DND-41 (cell line): ENCODE measurements around the gene IFT74.

ENCODE experiments used
- EZH2 ChIP-seq: IDR thresholded peaks from 3 replicates; pipeline ENCODE4 v1.6.1; 2012; ENCODE audit warnings: borderline replicate concordance, low read depth, mild to moderate bottlenecking, moderate library complexity, low read length, inconsistent platforms; ENCODE audit not compliant: severe bottlenecking
- TF ChIP-seq, protein P1 (sequence below): IDR thresholded peaks from 2 replicates; pipeline ENCODE4 v1.5.1; 2012; ENCODE audit warnings: borderline replicate concordance, low read length, moderate library complexity, mild to moderate bottlenecking; ENCODE audit not compliant: poor library complexity, severe bottlenecking; ENCODE audit errors: extremely low read depth

- TF ChIP-seq, protein P1, sequence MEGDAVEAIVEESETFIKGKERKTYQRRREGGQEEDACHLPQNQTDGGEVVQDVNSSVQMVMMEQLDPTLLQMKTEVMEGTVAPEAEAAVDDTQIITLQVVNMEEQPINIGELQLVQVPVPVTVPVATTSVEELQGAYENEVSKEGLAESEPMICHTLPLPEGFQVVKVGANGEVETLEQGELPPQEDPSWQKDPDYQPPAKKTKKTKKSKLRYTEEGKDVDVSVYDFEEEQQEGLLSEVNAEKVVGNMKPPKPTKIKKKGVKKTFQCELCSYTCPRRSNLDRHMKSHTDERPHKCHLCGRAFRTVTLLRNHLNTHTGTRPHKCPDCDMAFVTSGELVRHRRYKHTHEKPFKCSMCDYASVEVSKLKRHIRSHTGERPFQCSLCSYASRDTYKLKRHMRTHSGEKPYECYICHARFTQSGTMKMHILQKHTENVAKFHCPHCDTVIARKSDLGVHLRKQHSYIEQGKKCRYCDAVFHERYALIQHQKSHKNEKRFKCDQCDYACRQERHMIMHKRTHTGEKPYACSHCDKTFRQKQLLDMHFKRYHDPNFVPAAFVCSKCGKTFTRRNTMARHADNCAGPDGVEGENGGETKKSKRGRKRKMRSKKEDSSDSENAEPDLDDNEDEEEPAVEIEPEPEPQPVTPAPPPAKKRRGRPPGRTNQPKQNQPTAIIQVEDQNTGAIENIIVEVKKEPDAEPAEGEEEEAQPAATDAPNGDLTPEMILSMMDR: no peak
- no peak for TF ChIP-seq EZH2
Observed at GRCh38 chr9:27019589-27019988, 63.4 kb downstream of the IFT74 start.
